RWPE2 (cell line): ENCODE results near the gene POU2AF1.

Experiments used
- ATAC-seq: fragments of 200-7000 bp; cut with Tn5 transposase; 3 replicates; pipeline ENCODE4 v1.9.1; 2021; ENCODE audit warnings: low read depth
- DNase-seq: peaks from one replicate; pipeline ENCODE4 v3.0.0-alpha.2; 2020; ENCODE audit warnings: low spot score
- H3K27ac ChIP-seq: fragments of 450-650 bp; 2 replicates; pipeline ENCODE4 v1.5.1; 2017; ENCODE audit warnings: mild to moderate bottlenecking; ENCODE audit not compliant: poor library complexity, severe bottlenecking
- H3K27me3 ChIP-seq: fragments of 250-450 bp; sonication (Bioruptor Pico); 2 replicates; pipeline ENCODE4 v1.5.1; 2021; ENCODE audit warnings: mild to moderate bottlenecking, moderate library complexity; ENCODE audit not compliant: insufficient read depth, poor library complexity, severe bottlenecking
- H3K36me3 ChIP-seq: fragments of 250-450 bp; sonication (Bioruptor Pico); 2 replicates; pipeline ENCODE4 v1.5.1; 2020; ENCODE audit warnings: low read depth, mild to moderate bottlenecking, moderate library complexity
- H3K4me1 ChIP-seq: fragments of 250-450 bp; sonication (Bioruptor Pico); 2 replicates; pipeline ENCODE4 v1.5.1; 2021; ENCODE audit warnings: mild to moderate bottlenecking, moderate library complexity; ENCODE audit not compliant: insufficient read depth, poor library complexity, severe bottlenecking
- H3K4me3 ChIP-seq: fragments of 250-450 bp; sonication (Bioruptor Pico); 2 replicates; pipeline ENCODE4 v1.5.1; 2021; ENCODE audit warnings: mild to moderate bottlenecking, moderate library complexity; ENCODE audit not compliant: severe bottlenecking
- H3K9me3 ChIP-seq: fragments of 250-450 bp; sonication (Bioruptor Pico); 2 replicates; pipeline ENCODE4 v1.5.1; 2021; ENCODE audit warnings: mild to moderate bottlenecking, moderate library complexity; ENCODE audit not compliant: severe bottlenecking
- CTCF ChIP-seq: fragments of 450-650 bp; IDR thresholded peaks from one replicate; pipeline ENCODE4 v1.5.1; 2017; ENCODE audit warnings: mild to moderate bottlenecking, moderate library complexity; ENCODE audit not compliant: poor library complexity, severe bottlenecking

The POU2AF1 gene

GRCh38 chr11:111353776-111354600, 25.1 kb downstream of the POU2AF1 start:
- no peak for ATAC-seq
- no peak overlapping the region for H3K27ac ChIP-seq
- TF ChIP-seq CTCF = no peak
- no peak overlapping the region for H3K4me3 ChIP-seq
- no peaks in the 10 kb centered on the region for H3K36me3 ChIP-seq
- H3K27me3 ChIP-seq = no peaks in the 10 kb centered on the region
- H3K4me1 ChIP-seq = no peaks in the 10 kb centered on the region
- no peak for DNase-seq
- H3K9me3 ChIP-seq = no peaks in the 10 kb centered on the region

GRCh38 chr11:111352935-111353710, 26.0 kb downstream of the POU2AF1 start:
- Histone ChIP-seq H3K9me3 (no peaks in the 10 kb centered on the region), H3K36me3 (no peaks in the 10 kb centered on the region), H3K27me3 (no peaks in the 10 kb centered on the region), H3K4me1 (no peaks in the 10 kb centered on the region), H3K4me3 (no peak overlapping the region), H3K27ac (no peak overlapping the region)
- ATAC-seq (no peak), DNase-seq (no peak)
- no peak for TF ChIP-seq CTCF

GRCh38 chr11:111352231-111352746, 26.8 kb downstream of the POU2AF1 start:
- H3K27me3 ChIP-seq = no peaks in the 10 kb centered on the region
- no peak for DNase-seq
- H3K4me1 ChIP-seq = no peaks in the 10 kb centered on the region
- ATAC-seq = no peak
- H3K9me3 ChIP-seq = no peaks in the 10 kb centered on the region
- no peak overlapping the region for H3K4me3 ChIP-seq
- H3K27ac ChIP-seq = no peak overlapping the region
- no peaks in the 10 kb centered on the region for H3K36me3 ChIP-seq
- no peak for TF ChIP-seq CTCF

GRCh38 chr11:111351374-111352055, 27.6 kb downstream of the POU2AF1 start:
- Histone ChIP-seq H3K36me3 (no peaks in the 10 kb centered on the region), H3K4me1 (no peaks in the 10 kb centered on the region), H3K27ac (no peak overlapping the region), H3K4me3 (no peak overlapping the region), H3K27me3 (no peaks in the 10 kb centered on the region), H3K9me3 (no peaks in the 10 kb centered on the region)
- DNase-seq (no peak), ATAC-seq (no peak)
- TF ChIP-seq CTCF = no peak
